T-helper 22 cell (primary cell): Measurements from ENCODE around the gene GLYATL1.
"Not testable (repeated sequence)": the region's sequence is repeated elsewhere in the genome, so short reads cannot be mapped to it uniquely, and the experiment has no call there.

Source experiments
- DNase-seq: peaks from one replicate; pipeline ENCODE4 v3.0.0-alpha.2; 2020; ENCODE audit warnings: low read depth

The GLYATL1 gene

DNA sequence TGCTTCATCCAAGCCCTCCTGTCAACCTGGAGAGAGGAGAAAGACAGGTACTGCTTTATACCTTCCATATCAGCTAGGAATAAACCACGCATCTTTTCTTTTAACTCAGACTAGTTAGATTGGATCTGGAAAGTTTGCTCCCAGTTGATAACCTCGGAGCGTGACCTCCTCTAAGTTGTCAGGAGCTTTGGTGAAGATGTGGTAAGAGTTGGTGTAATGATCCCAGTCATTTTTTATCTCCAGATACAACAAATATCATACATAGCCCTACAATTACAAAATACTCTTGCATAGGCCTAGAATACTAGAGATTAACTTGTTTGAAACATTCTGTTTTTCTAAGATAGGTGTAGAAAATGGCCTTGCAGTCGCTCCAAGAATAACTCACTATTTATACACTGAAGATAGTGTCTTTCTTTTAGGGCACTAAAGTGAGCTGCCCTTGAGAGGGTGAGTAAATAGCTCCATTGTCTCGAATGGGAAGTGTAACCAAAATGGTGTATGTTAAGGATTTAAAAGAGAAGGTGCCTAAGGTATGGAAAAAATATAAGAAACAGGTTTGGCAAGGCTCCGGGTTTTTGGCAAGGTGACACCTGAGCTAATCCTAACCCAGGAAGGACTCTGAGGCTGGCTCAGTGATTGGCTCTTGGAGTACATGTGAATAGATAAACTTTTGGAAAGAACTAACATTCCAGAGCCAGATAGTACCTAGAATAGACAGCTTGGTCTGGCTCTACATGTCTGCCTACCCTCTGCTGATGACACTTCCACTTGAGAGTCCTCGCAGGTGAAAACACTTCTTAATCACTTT is 59.4 kb downstream of the GLYATL1 start:
- DNase-seq, result no peak

DNA sequence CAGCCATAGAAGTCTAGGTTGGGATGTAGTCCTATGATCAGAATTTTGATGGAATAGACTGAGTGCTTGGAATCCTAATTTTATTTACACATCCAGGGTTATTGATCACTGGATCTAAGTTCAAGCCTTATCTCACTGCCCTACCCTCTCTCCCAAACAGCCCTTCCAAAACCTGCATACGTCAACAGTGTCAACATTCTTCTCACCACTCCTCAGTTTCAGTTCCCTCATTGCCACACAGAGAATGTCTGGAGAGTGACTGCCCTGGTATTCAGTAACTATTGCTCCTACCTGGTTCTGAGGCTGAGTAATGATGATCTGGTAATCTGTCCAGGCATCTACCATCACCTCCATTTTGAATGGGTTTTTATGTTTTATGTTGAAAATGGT is 60.0 kb downstream of the GLYATL1 start:
- no peak for DNase-seq

GRCh38 chr11:59000003-59000402 is 60.7 kb downstream of the GLYATL1 start:
- no peak for DNase-seq

GRCh38 chr11:59002006-59002405 is 62.7 kb downstream of the GLYATL1 start:
- not testable (repeated sequence) for DNase-seq
